Cardiac septum (tissue), 1 donor: Measurements from ENCODE around the gene PDE4D. TPM values are rescaled to one million over a fixed set of nuclear protein-coding genes. Genes with fewer than 3 reads are reported as not detected.
A peak's percentile ranks its signal among the peaks of the same experiment; 100 is the strongest.

Experiments used
- DNase-seq: peaks from one replicate; pipeline ENCODE4 v3.0.0-alpha.2; 2020; ENCODE audit warnings: low spot score
- intact Hi-C: fragments of 100-400 bp; cut with DNase I; formaldehyde crosslinking; loops from one replicate; pipeline ENCODE4 v1.14.0; 2022
- long read RNA-seq: library from polyadenylated mRNA; unstranded; transcript quantifications from one replicate; pipeline ENCODE4 v2.0.0, GENCODE V29; 2021
- total RNA-seq: library from RNA; stranded (reverse); fragmentation: NEBNext Ultra II Directional; extraction: Animal tissue kit (Norgen Biotek cat#: 25700); gene quantifications from one replicate; pipeline ENCODE4 v1.2.1, GENCODE V29; 2021
- donor health status: DM: no; HTN: no; CAD: no.

PDE4D gene
- total RNA-seq = 29.3 TPM
- long read RNA-seq, partial matches to known transcripts = 3 of 19 reads
- long read RNA-seq, other reads (novel, unspliced or antisense) = 16 of 19 reads

- intact Hi-C loops = no loop called here
- DNase-seq = peak; percentile 74
These were observed at the start of gene PDE4D for GRCh38 chr5:59893429-59894227. Gene PDE4D (minus strand): TSS chr5:59893726.

GRCh38 chr5:59937633-59938032, 44.1 kb upstream of the PDE4D start:
- intact Hi-C loops = no loop called here
- DNase-seq = no peak

GRCh38 chr5:59923465-59923864, 29.9 kb upstream of the PDE4D start:
- intact Hi-C loops = no loop called here
- no peak for DNase-seq

GRCh38 chr5:59922220-59922619, 28.7 kb upstream of the PDE4D start:
- DNase-seq = no peak
- intact Hi-C loops = no loop called here

- intact Hi-C loops = no loop called here
- no peak for DNase-seq
These were observed 28.3 kb upstream of the PDE4D start for GRCh38 chr5:59921816-59922215.

- no peak for DNase-seq
- intact Hi-C loops = no loop called here
These were observed 26.0 kb upstream of the PDE4D start for GRCh38 chr5:59919484-59919883.

GRCh38 chr5:59917121-59917520, 23.6 kb upstream of the PDE4D start:
- intact Hi-C loops = no loop called here
- DNase-seq = no peak

- DNase-seq = no peak
- intact Hi-C loops = no loop called here
These were observed 11.7 kb upstream of the PDE4D start for GRCh38 chr5:59905188-59905587.

- DNase-seq = no peak
- intact Hi-C loops = no loop called here
These were observed 3.5 kb upstream of the PDE4D start for GRCh38 chr5:59897075-59897474.

GRCh38 chr5:59891962-59892643, 1.4 kb downstream of the PDE4D start:
- intact Hi-C loops = no loop called here
- no peak for DNase-seq

GRCh38 chr5:59887274-59887673, 6.3 kb downstream of the PDE4D start:
- intact Hi-C loops = no loop called here
- DNase-seq = no peak

- intact Hi-C loops = no loop called here
- DNase-seq = no peak
These were observed 18.9 kb downstream of the PDE4D start for GRCh38 chr5:59874675-59875074.

- no peak for DNase-seq
- intact Hi-C loops = no loop called here
These were observed 20.4 kb downstream of the PDE4D start for GRCh38 chr5:59873113-59873512.

GRCh38 chr5:59866661-59867060, 26.9 kb downstream of the PDE4D start:
- DNase-seq = no peak
- intact Hi-C loops = no loop called here

GRCh38 chr5:59864718-59865117, 28.8 kb downstream of the PDE4D start:
- intact Hi-C loops = no loop called here
- DNase-seq = no peak

- no peak for DNase-seq
- intact Hi-C loops = no loop called here
These were observed 29.7 kb downstream of the PDE4D start for GRCh38 chr5:59863777-59864176.

- DNase-seq = no peak
These were observed 37.2 kb downstream of the PDE4D start for GRCh38 chr5:59856358-59856757.

GRCh38 chr5:59850766-59851165, 42.8 kb downstream of the PDE4D start:
- intact Hi-C loops = no loop called here

More at GRCh38 chr5:59856358-59856757, 37.2 kb downstream of the PDE4D start:
- intact Hi-C loops = no loop called here

GRCh38 chr5:59847586-59847985, 45.9 kb downstream of the PDE4D start:
- no peak for DNase-seq
- intact Hi-C loops = no loop called here

More at GRCh38 chr5:59850766-59851165, 42.8 kb downstream of the PDE4D start:
- DNase-seq = no peak

- intact Hi-C loops = no loop called here
- no peak for DNase-seq
These were observed 47.8 kb downstream of the PDE4D start for GRCh38 chr5:59845730-59846129.
